Measurements from ENCODE around the gene CACNG5. TPM values are rescaled to one million over a fixed set of nuclear protein-coding genes. Genes with fewer than 3 reads are reported as not detected.

CACNG5 gene
- total RNA-seq, 1 donor from 2014 or later = not detected

- Histone ChIP-seq H3K36me3 (no peaks in the 10 kb centered on the region), H3K9me3 (no peaks in the 10 kb centered on the region), H3K4me1 (no peaks in the 10 kb centered on the region), H3K27ac (no peak overlapping the region), H3K27me3 (peaks cover 11% of the 10 kb centered on the region), H3K4me3 (no peak overlapping the region)
- no peak for DNase-seq
- TF ChIP-seq CTCF (IDR thresholded peaks at IDR 0.05) = no peak
- no peak for ATAC-seq
- intact Hi-C loops (cut with DNase I) = no loop called here
These were observed 6.8 kb downstream of the CACNG5 start for GRCh38 chr17:66841744-66842143.

GRCh38 chr17:66842505-66842904, 7.6 kb downstream of the CACNG5 start:
- intact Hi-C loops (cut with DNase I) = no loop called here
- Histone ChIP-seq H3K9me3 (no peaks in the 10 kb centered on the region), H3K27me3 (peaks cover 10% of the 10 kb centered on the region), H3K4me1 (no peaks in the 10 kb centered on the region), H3K4me3 (no peak overlapping the region), H3K27ac (no peak overlapping the region), H3K36me3 (no peaks in the 10 kb centered on the region)
- no peak for DNase-seq
- no peak for TF ChIP-seq CTCF (IDR thresholded peaks at IDR 0.05)
- ATAC-seq = no peak

GRCh38 chr17:66842959-66843358, 8.0 kb downstream of the CACNG5 start:
- intact Hi-C loops (cut with DNase I) = no loop called here
- ATAC-seq = no peak
- no peak for DNase-seq
- Histone ChIP-seq H3K9me3 (no peaks in the 10 kb centered on the region), H3K27me3 (peaks cover 10% of the 10 kb centered on the region), H3K4me1 (no peaks in the 10 kb centered on the region), H3K27ac (no peak overlapping the region), H3K4me3 (no peak overlapping the region), H3K36me3 (no peaks in the 10 kb centered on the region)
- TF ChIP-seq CTCF (IDR thresholded peaks at IDR 0.05) = no peak

GRCh38 chr17:66843627-66844026, 8.7 kb downstream of the CACNG5 start:
- TF ChIP-seq CTCF (IDR thresholded peaks at IDR 0.05) = no peak
- Histone ChIP-seq H3K4me3 (no peak overlapping the region), H3K27ac (no peak overlapping the region), H3K4me1 (no peaks in the 10 kb centered on the region), H3K27me3 (peaks cover 10% of the 10 kb centered on the region), H3K36me3 (no peaks in the 10 kb centered on the region), H3K9me3 (no peaks in the 10 kb centered on the region)
- intact Hi-C loops (cut with DNase I) = no loop called here
- ATAC-seq (no peak), DNase-seq (no peak)

GRCh38 chr17:66847704-66848103, 12.8 kb downstream of the CACNG5 start:
- H3K9me3 ChIP-seq = no peaks in the 10 kb centered on the region
- intact Hi-C loops (cut with DNase I) = no loop called here
- ATAC-seq (no peak), DNase-seq (no peak)
- no peaks in the 10 kb centered on the region for H3K36me3 ChIP-seq
- no peak overlapping the region for H3K27ac ChIP-seq
- H3K4me1 ChIP-seq = no peaks in the 10 kb centered on the region
- H3K27me3 ChIP-seq = no peaks in the 10 kb centered on the region
- no peak overlapping the region for H3K4me3 ChIP-seq
- TF ChIP-seq CTCF (IDR thresholded peaks at IDR 0.05) = no peak

- no peaks in the 10 kb centered on the region for H3K36me3 ChIP-seq
- H3K27me3 ChIP-seq = no peaks in the 10 kb centered on the region
- no peak for TF ChIP-seq CTCF (IDR thresholded peaks at IDR 0.05)
- H3K4me3 ChIP-seq = no peak overlapping the region
- no peaks in the 10 kb centered on the region for H3K4me1 ChIP-seq
- H3K27ac ChIP-seq = no peak overlapping the region
- ATAC-seq = no peak
- intact Hi-C loops (cut with DNase I) = no loop called here
- DNase-seq = no peak
- H3K9me3 ChIP-seq = no peaks in the 10 kb centered on the region
These were observed 13.6 kb downstream of the CACNG5 start for GRCh38 chr17:66848496-66848895.
